B cell (primary cell): Measurements from ENCODE around the gene RCN1. TPM values are rescaled to one million over a fixed set of nuclear protein-coding genes. Genes with fewer than 3 reads are reported as not detected.

Experiments used
- ATAC-seq: fragments of 200-7000 bp; cut with Tn5 transposase; one replicate; pipeline ENCODE4 v1.10.0; 2021; ENCODE audit warnings: low read depth, mild to moderate bottlenecking, moderate number of reproducible peaks, moderate library complexity
- CTCF ChIA-PET: fragments of 350-600 bp; sonication (Branson Sonifier 250); formaldehyde crosslinking; loops from one replicate; lab custom pipeline; 2021; ENCODE audit warnings: antibody characterized with exemption, inconsistent platforms; lab: Charles Lee
- POLR2A ChIA-PET: fragments of 350-600 bp; sonication (Branson Sonifier 250); formaldehyde crosslinking; loops from one replicate; lab custom pipeline; 2021; ENCODE audit warnings: antibody characterized with exemption; lab: Charles Lee
- DNase-seq: peaks from one replicate; pipeline ENCODE4 v3.0.0; 2013
- H2AFZ ChIP-seq: 2 replicates; pipeline ENCODE4 v1.6.1; 2012; ENCODE audit warnings: mild to moderate bottlenecking, low read depth, low read length; ENCODE audit not compliant: insufficient read depth, poor library complexity, severe bottlenecking
- H3K27ac ChIP-seq, 2 donors: 1 replicate in 1 of 2; 2 replicates in 1 of 2; pipeline ENCODE4 v1.5.1; 2012 to 2013; ENCODE audit warnings: low read length in 2 of 2, mild to moderate bottlenecking in 2 of 2, moderate library complexity in 1 of 2
- H3K27me3 ChIP-seq, 4 experiments: fragments of 200-600 bp in 1 of 4; sonication (generic) in 1 of 4; replicated peaks in 1 of 4; 1 replicate in 2 of 4; 2 replicates in 2 of 4; pipeline versions ENCODE4 v1.6.1 to v1.7.0; 2013 to 2016; ENCODE audit warnings: low read length in 3 of 4, mild to moderate bottlenecking in 2 of 4, mixed read lengths in 1 of 4, moderate library complexity in 1 of 4; ENCODE audit not compliant: insufficient read depth in 4 of 4, control insufficient read depth in 3 of 4; ENCODE audit errors: control extremely low read depth in 1 of 4
- H3K36me3 ChIP-seq, 2 experiments: replicated peaks in 1 of 2; 1 replicate in 1 of 2; 2 replicates in 1 of 2; pipeline versions ENCODE4 v1.6.1 to v1.7.1; 2013; ENCODE audit warnings: low read length in 1 of 2; ENCODE audit not compliant: insufficient read depth in 2 of 2, control insufficient read depth in 1 of 2; ENCODE audit errors: control extremely low read depth in 1 of 2, extremely low read depth in 1 of 2
- H3K4me1 ChIP-seq, 2 donors: fragments of 200-600 bp in 1 of 2; sonication (generic) in 1 of 2; 1 replicate in 1 of 2; 2 replicates in 1 of 2; pipeline versions ENCODE4 v1.5.1 to v1.6.1; 2013 to 2017; ENCODE audit warnings: low read length in 2 of 2; ENCODE audit not compliant: control insufficient read depth in 2 of 2, insufficient read depth in 2 of 2
- H3K4me2 ChIP-seq: replicated peaks from 2 replicates; pipeline ENCODE3; 2012; ENCODE audit warnings: mild to moderate bottlenecking, low read depth, low read length; ENCODE audit not compliant: poor library complexity, severe bottlenecking
- H3K4me3 ChIP-seq, 5 experiments: fragments of 200-600 bp in 1 of 5; sonication (generic) in 1 of 5; 1 replicate in 3 of 5; 2 replicates in 2 of 5; pipeline versions ENCODE4 v1.5.1 to v1.7.0; 2011 to 2016; ENCODE audit warnings: low read length in 4 of 5, mild to moderate bottlenecking in 4 of 5, low read depth in 2 of 5, control low read depth in 1 of 5, moderate library complexity in 1 of 5; ENCODE audit not compliant: insufficient read depth in 1 of 5; ENCODE audit errors: control extremely low read depth in 1 of 5, extremely low read depth in 1 of 5
- H3K79me2 ChIP-seq: fragments of 200-600 bp; sonication (generic); one replicate; pipeline ENCODE4 v1.6.0; 2016; ENCODE audit warnings: low read length; ENCODE audit not compliant: control insufficient read depth, insufficient read depth
- H3K9ac ChIP-seq: fragments of 200-600 bp; sonication (generic); 2 replicates; pipeline ENCODE4 v1.6.1; 2017; ENCODE audit warnings: mild to moderate bottlenecking, low read length, moderate library complexity
- H3K9me3 ChIP-seq, 3 donors: one replicate each; pipeline versions ENCODE4 v1.6.1 to v1.7.1; 2013; ENCODE audit warnings: low read length in 2 of 3; ENCODE audit not compliant: control insufficient read depth in 2 of 3, insufficient read depth in 1 of 3; ENCODE audit errors: control extremely low read depth in 1 of 3
- H4K20me1 ChIP-seq: 2 replicates; pipeline ENCODE4 v1.6.0; 2012; ENCODE audit warnings: mild to moderate bottlenecking, low read length; ENCODE audit not compliant: insufficient read depth, control insufficient read depth, poor library complexity, severe bottlenecking
- H3K27ac Mint-ChIP-seq: one replicate; pipeline ENCODE4 v1.8.0; 2021; ENCODE audit warnings: mixed read lengths
- H3K27me3 Mint-ChIP-seq: one replicate; pipeline ENCODE4 v1.8.0; 2021; ENCODE audit warnings: mixed read lengths
- H3K4me1 Mint-ChIP-seq: one replicate; pipeline ENCODE4 v1.8.0; 2021; ENCODE audit warnings: mixed read lengths
- H3K4me3 Mint-ChIP-seq: one replicate; pipeline ENCODE4 v1.8.0; 2021; ENCODE audit warnings: mixed read lengths
- H3K9me3 Mint-ChIP-seq: one replicate; pipeline ENCODE4 v1.8.0; 2022; ENCODE audit warnings: mixed read lengths; ENCODE audit not compliant: insufficient read depth
- CTCF ChIP-seq: fragments of 200-600 bp; IDR thresholded peaks from one replicate; pipeline ENCODE4 v1.8.0; 2022; ENCODE audit warnings: antibody characterized with exemption, mild to moderate bottlenecking
- EZH2 ChIP-seq: IDR thresholded peaks from 2 replicates; pipeline ENCODE4 v1.6.1; 2012; ENCODE audit warnings: borderline replicate concordance, low read depth, mild to moderate bottlenecking, moderate library complexity, low read length; ENCODE audit not compliant: insufficient read depth, poor library complexity, severe bottlenecking
- WGBS: methylation state at CpG from one replicate; pipeline ENCODE4 v1.1.5; 2013; ENCODE audit warnings: missing lambda C conversion rate; ENCODE audit not compliant: insufficient coverage; 5-methylcytosine and 5-hydroxymethylcytosine counted together
- intact Hi-C: fragments of 100-400 bp; cut with micrococcal nuclease; formaldehyde crosslinking; loops from one replicate; pipeline ENCODE4 v1.10.0; 2022
- polyA plus RNA-seq: library from polyadenylated mRNA; depleted of rRNA; stranded (reverse); fragments of >200 nt; gene quantifications from 2 replicates; pipeline ENCODE4 v1.2.3, GENCODE V29; 2012
- total RNA-seq, 2 donors: library from RNA; stranded (reverse); fragments of 120-200 nt in 1 of 2; gene quantifications; 1 replicate in 1 of 2; 2 replicates in 1 of 2; pipeline versions ENCODE4 v1.2.3 to v1.2.4, GENCODE V29; 2013 to 2022

RCN1 gene
- total and polyA plus RNA-seq, 2 donors (not counting 1 experiment from before 2014, with no cell fraction given) = 2.6 to 3.8 TPM

GRCh38 chr11:32044158-32044863, 46.6 kb upstream of the RCN1 start:
- TF ChIP-seq EZH2 = no peak
- H3K4me1 Mint-ChIP-seq = no peaks in the 10 kb centered on the region
- ATAC-seq = no peak
- Histone ChIP-seq H2AFZ (no peak overlapping the region), H3K4me2 (no peak overlapping the region), H3K27ac (no peak overlapping the region), H3K9me3 (no peaks in the 10 kb centered on the region), H3K36me3 (no peaks in the 10 kb centered on the region), H3K4me1 (no peaks in the 10 kb centered on the region), H3K79me2 (no peaks in the 10 kb centered on the region), H3K27me3 (no peaks in the 10 kb centered on the region), H3K9ac (no peak overlapping the region), H3K4me3 (no peak overlapping the region), H4K20me1 (no peaks in the 10 kb centered on the region)
- WGBS = 87% methylated on average over 4 of the region's 4 CpGs
- peaks cover 34% of the 10 kb centered on the region for H3K27me3 Mint-ChIP-seq
- ChIA-PET POLR2A (no interaction called here), CTCF (interaction anchor here (0.8 to 13.1 kb wide), 3 partner anchors 7 to 135 kb away, joined by 3 to 197 read pairs (median 6); no protein-coding TSS in a partner anchor)
- intact Hi-C loops = no loop called here
- H3K9me3 Mint-ChIP-seq = peaks cover 1% of the 10 kb centered on the region
- H3K4me3 Mint-ChIP-seq = no peak overlapping the region
- no peak overlapping the region for H3K27ac Mint-ChIP-seq
- no peak for DNase-seq

GRCh38 chr11:32045456-32045855, 45.4 kb upstream of the RCN1 start:
- Histone ChIP-seq H3K4me1 (no peaks in the 10 kb centered on the region), H3K27me3 (no peaks in the 10 kb centered on the region), H3K79me2 (no peaks in the 10 kb centered on the region), H3K36me3 (no peaks in the 10 kb centered on the region), H4K20me1 (no peaks in the 10 kb centered on the region), H3K4me3 (no peak overlapping the region), H3K9me3 (no peaks in the 10 kb centered on the region), H3K4me2 (no peak overlapping the region), H3K9ac (no peak overlapping the region), H2AFZ (no peak overlapping the region), H3K27ac (no peak overlapping the region)
- no peak overlapping the region for H3K27ac Mint-ChIP-seq
- CTCF ChIA-PET = interaction anchor here (1.1 to 13.1 kb wide), 2 partner anchors 9 to 134 kb away, joined by 3 to 197 read pairs; no protein-coding TSS in a partner anchor
- H3K4me1 Mint-ChIP-seq = no peaks in the 10 kb centered on the region
- TF ChIP-seq CTCF (no peak), EZH2 (no peak)
- POLR2A ChIA-PET = no interaction called here
- H3K9me3 Mint-ChIP-seq = peaks cover 1% of the 10 kb centered on the region
- DNase-seq (no peak), ATAC-seq (no peak)
- H3K4me3 Mint-ChIP-seq = no peak overlapping the region
- peaks cover 30% of the 10 kb centered on the region for H3K27me3 Mint-ChIP-seq
- intact Hi-C loops = no loop called here
